Measurements from ENCODE around the gene HES3.

- TF ChIP-seq, protein P1, sequence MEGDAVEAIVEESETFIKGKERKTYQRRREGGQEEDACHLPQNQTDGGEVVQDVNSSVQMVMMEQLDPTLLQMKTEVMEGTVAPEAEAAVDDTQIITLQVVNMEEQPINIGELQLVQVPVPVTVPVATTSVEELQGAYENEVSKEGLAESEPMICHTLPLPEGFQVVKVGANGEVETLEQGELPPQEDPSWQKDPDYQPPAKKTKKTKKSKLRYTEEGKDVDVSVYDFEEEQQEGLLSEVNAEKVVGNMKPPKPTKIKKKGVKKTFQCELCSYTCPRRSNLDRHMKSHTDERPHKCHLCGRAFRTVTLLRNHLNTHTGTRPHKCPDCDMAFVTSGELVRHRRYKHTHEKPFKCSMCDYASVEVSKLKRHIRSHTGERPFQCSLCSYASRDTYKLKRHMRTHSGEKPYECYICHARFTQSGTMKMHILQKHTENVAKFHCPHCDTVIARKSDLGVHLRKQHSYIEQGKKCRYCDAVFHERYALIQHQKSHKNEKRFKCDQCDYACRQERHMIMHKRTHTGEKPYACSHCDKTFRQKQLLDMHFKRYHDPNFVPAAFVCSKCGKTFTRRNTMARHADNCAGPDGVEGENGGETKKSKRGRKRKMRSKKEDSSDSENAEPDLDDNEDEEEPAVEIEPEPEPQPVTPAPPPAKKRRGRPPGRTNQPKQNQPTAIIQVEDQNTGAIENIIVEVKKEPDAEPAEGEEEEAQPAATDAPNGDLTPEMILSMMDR (IDR thresholded peaks at IDR 0.05), result peak; percentile 94 to 99 (median 96)
- TF ChIP-seq POLR2A (IDR thresholded peaks at IDR 0.05), result no peak
These were observed 2.8 kb downstream of the HES3 start for GRCh38 chr1:6246497-6247467.

Measured in esophagus squamous epithelium (tissue), 4 donors.